ENCODE results near the gene HOXB8.

Gene HOXB8

GRCh38 chr17:48615047-48615962 lies at the start of gene HOXB8:
Gene HOXB8, minus strand, starts transcription at chr17:48615292. Its CDS starts 588 bp downstream, at chr17:48614704.
- Mint-ChIP-seq H3K4me1 (peaks cover 59% of the 10 kb centered on the region), H3K4me3 (peak within 1 kb of the TSS; percentile 18)
- CTCF ChIA-PET = interaction anchor here (2.8 kb wide), 1 partner anchor 11 kb away, joined by 11 read pairs; the partner anchor contains the start of gene HOXB9

GRCh38 chr17:48663134-48663924 lies 48.2 kb upstream of the HOXB8 start:
- Mint-ChIP-seq H3K36me3 (no peaks in the 10 kb centered on the region), H3K4me3 (no peak overlapping the region), H3K4me1 (no peaks in the 10 kb centered on the region), H3K27ac (no peak overlapping the region), H3K27me3 (peaks cover 43% of the 10 kb centered on the region), H3K9me3 (no peaks in the 10 kb centered on the region)
- CTCF ChIA-PET = interaction anchor here (0.6 to 1.1 kb wide), 3 partner anchors 15 to 588 kb away, joined by 3 to 4 read pairs (median 4); no protein-coding TSS in a partner anchor
- DNase-seq = no peak

More at GRCh38 chr17:48615047-48615962, at the start of gene HOXB8:
- H3K36me3 Mint-ChIP-seq = peaks cover 4% of the 10 kb centered on the region
- no peaks in the 10 kb centered on the region for H3K9me3 Mint-ChIP-seq
- peaks cover 100% of the 10 kb centered on the region for H3K27me3 Mint-ChIP-seq
- H3K27ac Mint-ChIP-seq = peak within 1 kb of the TSS; percentile 75
- no peak for DNase-seq

- H3K27me3 Mint-ChIP-seq = peaks cover 52% of the 10 kb centered on the region
- CTCF ChIA-PET = no interaction called here
These were observed 40.8 kb upstream of the HOXB8 start for GRCh38 chr17:48655913-48656312.

GRCh38 chr17:48649741-48650140 lies 34.6 kb upstream of the HOXB8 start:
- no peak for DNase-seq
- Mint-ChIP-seq H3K9me3 (no peaks in the 10 kb centered on the region), H3K36me3 (no peaks in the 10 kb centered on the region), H3K4me3 (no peak overlapping the region), H3K4me1 (peaks cover 26% of the 10 kb centered on the region), H3K27me3 (peaks cover 64% of the 10 kb centered on the region), H3K27ac (no peak overlapping the region)
- CTCF ChIA-PET = interaction anchor here (1.5 kb wide), 1 partner anchor 13 kb away, joined by 8 read pairs; no protein-coding TSS in a partner anchor

More at GRCh38 chr17:48655913-48656312, 40.8 kb upstream of the HOXB8 start:
- no peak overlapping the region for H3K4me3 Mint-ChIP-seq
- DNase-seq = no peak
- no peaks in the 10 kb centered on the region for H3K36me3 Mint-ChIP-seq
- no peak overlapping the region for H3K27ac Mint-ChIP-seq
- H3K9me3 Mint-ChIP-seq = no peaks in the 10 kb centered on the region
- H3K4me1 Mint-ChIP-seq = peaks cover 2% of the 10 kb centered on the region

- DNase-seq = no peak
- H3K36me3 Mint-ChIP-seq = no peaks in the 10 kb centered on the region
- CTCF ChIA-PET = interaction anchor here (0.6 to 1.4 kb wide), 4 partner anchors 12 to 76 kb away, joined by 3 to 4 read pairs (median 3); no protein-coding TSS in a partner anchor
- peaks cover 30% of the 10 kb centered on the region for H3K4me1 Mint-ChIP-seq
- peak overlapping the region; percentile 26 for H3K4me3 Mint-ChIP-seq
- no peak overlapping the region for H3K27ac Mint-ChIP-seq
- peaks cover 74% of the 10 kb centered on the region for H3K27me3 Mint-ChIP-seq
- H3K9me3 Mint-ChIP-seq = no peaks in the 10 kb centered on the region
These were observed 32.8 kb upstream of the HOXB8 start for GRCh38 chr17:48647963-48648245.

GRCh38 chr17:48647103-48647962 lies 32.2 kb upstream of the HOXB8 start:
- Mint-ChIP-seq H3K27ac (no peak overlapping the region), H3K27me3 (peaks cover 80% of the 10 kb centered on the region), H3K36me3 (no peaks in the 10 kb centered on the region), H3K4me3 (peak overlapping the region; percentile 59), H3K9me3 (no peaks in the 10 kb centered on the region), H3K4me1 (peaks cover 30% of the 10 kb centered on the region)
- no peak for DNase-seq
- CTCF ChIA-PET = interaction anchor here (1.1 to 1.4 kb wide), 3 partner anchors 18 to 77 kb away, joined by 3 to 4 read pairs (median 3); no protein-coding TSS in a partner anchor

GRCh38 chr17:48646183-48647102 lies 31.4 kb upstream of the HOXB8 start:
- Mint-ChIP-seq H3K36me3 (peaks cover under 1% of the 10 kb centered on the region), H3K27ac (no peak overlapping the region), H3K9me3 (no peaks in the 10 kb centered on the region), H3K27me3 (peaks cover 86% of the 10 kb centered on the region), H3K4me3 (peak overlapping the region; percentile 65), H3K4me1 (peaks cover 31% of the 10 kb centered on the region)
- DNase-seq = peak; percentile 45
- CTCF ChIA-PET = interaction anchor here (1.1 kb wide), 1 partner anchor 10 kb away, joined by 4 read pairs; no protein-coding TSS in a partner anchor

GRCh38 chr17:48645639-48646182 lies 30.6 kb upstream of the HOXB8 start:
- CTCF ChIA-PET = interaction anchor here (1.1 kb wide), 1 partner anchor 9 kb away, joined by 4 read pairs; no protein-coding TSS in a partner anchor
- no peak for DNase-seq
- Mint-ChIP-seq H3K27me3 (peaks cover 91% of the 10 kb centered on the region), H3K9me3 (no peaks in the 10 kb centered on the region), H3K36me3 (peaks cover 2% of the 10 kb centered on the region), H3K27ac (no peak overlapping the region), H3K4me3 (peak overlapping the region; percentile 65), H3K4me1 (peaks cover 33% of the 10 kb centered on the region)

GRCh38 chr17:48644910-48645557 lies 29.9 kb upstream of the HOXB8 start:
- Mint-ChIP-seq H3K4me1 (peaks cover 33% of the 10 kb centered on the region), H3K36me3 (peaks cover 2% of the 10 kb centered on the region), H3K9me3 (no peaks in the 10 kb centered on the region), H3K4me3 (no peak overlapping the region), H3K27ac (no peak overlapping the region), H3K27me3 (peaks cover 94% of the 10 kb centered on the region)
- peak; percentile 10 for DNase-seq
- CTCF ChIA-PET = no interaction called here

GRCh38 chr17:48644159-48644558 lies 29.1 kb upstream of the HOXB8 start:
- H3K36me3 Mint-ChIP-seq = peaks cover 2% of the 10 kb centered on the region
- peaks cover 100% of the 10 kb centered on the region for H3K27me3 Mint-ChIP-seq
- H3K4me3 Mint-ChIP-seq = no peak overlapping the region
- H3K27ac Mint-ChIP-seq = no peak overlapping the region
- CTCF ChIA-PET = no interaction called here
- peaks cover 33% of the 10 kb centered on the region for H3K4me1 Mint-ChIP-seq
- H3K9me3 Mint-ChIP-seq = no peaks in the 10 kb centered on the region
- no peak for DNase-seq

GRCh38 chr17:48643697-48644012 lies 28.6 kb upstream of the HOXB8 start:
- H3K4me1 Mint-ChIP-seq = peaks cover 33% of the 10 kb centered on the region
- no peaks in the 10 kb centered on the region for H3K9me3 Mint-ChIP-seq
- peaks cover 100% of the 10 kb centered on the region for H3K27me3 Mint-ChIP-seq
- CTCF ChIA-PET = interaction anchor here (1.1 kb wide), 1 partner anchor 28 kb away, joined by 3 read pairs; no protein-coding TSS in a partner anchor
- peaks cover 2% of the 10 kb centered on the region for H3K36me3 Mint-ChIP-seq
- no peak overlapping the region for H3K4me3 Mint-ChIP-seq
- DNase-seq = peak; percentile 17
- H3K27ac Mint-ChIP-seq = no peak overlapping the region

All from activated naive CD4-positive, alpha-beta T cell treated with anti-CD3 and anti-CD28 coated beads, Interleukin-2, amount 10 ng/mL, durations not matched to agents 7 days and 5 days (primary cell).